ENCODE data around the gene C1orf232. TPM values are rescaled to one million over a fixed set of nuclear protein-coding genes. Genes with fewer than 3 reads are reported as not detected.

Gene C1orf232
- total RNA-seq, 1 donor from 2014 or later = not detected

DNA sequence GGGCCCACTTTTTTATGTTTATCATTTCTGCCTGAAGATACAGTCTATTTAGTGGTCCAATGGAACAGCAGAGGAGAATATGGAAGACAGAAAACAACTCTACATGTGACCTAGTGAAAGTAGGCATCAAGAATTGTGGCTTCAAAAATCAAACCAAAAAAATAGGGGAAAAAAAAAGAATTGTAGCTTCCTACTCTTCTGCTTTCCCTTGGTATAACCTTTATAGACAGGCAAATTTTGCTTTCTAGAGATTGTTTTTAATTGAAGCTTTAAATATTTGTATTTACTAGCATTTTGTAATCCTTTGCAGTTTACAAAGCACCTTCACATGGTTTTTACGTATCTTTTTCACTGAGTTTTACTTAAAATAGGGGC is 42.8 kb downstream of the C1orf232 start:
- Histone ChIP-seq H3F3A (ENCODE audit: low read depth) (peaks cover 3% of the 10 kb centered on the region), H4K20me1 (ENCODE audit: low read depth) (peaks cover 8% of the 10 kb centered on the region), H3K9ac (no peak overlapping the region), H3K79me2 (ENCODE audit: low read depth) (no peaks in the 10 kb centered on the region), H3K9me3 (ENCODE audit: low read depth) (no peaks in the 10 kb centered on the region), H3K27me3 (no peaks in the 10 kb centered on the region), H3K4me1 (no peaks in the 10 kb centered on the region), H2AFZ (replicated peaks) (no peak overlapping the region), H3K36me3 (no peaks in the 10 kb centered on the region), H3K4me2 (no peak overlapping the region), H3K4me3 (no peak overlapping the region), H3K27ac (no peak overlapping the region)
- H3K27me3 Mint-ChIP-seq (ENCODE audit: insufficient read depth, low read depth) = no peaks in the 10 kb centered on the region
- no peak overlapping the region for H3K4me3 Mint-ChIP-seq
- peaks cover 14% of the 10 kb centered on the region for H3K4me1 Mint-ChIP-seq
- no peaks in the 10 kb centered on the region for H3K9me3 Mint-ChIP-seq
- TF ChIP-seq EZH2phosphoT487 (IDR thresholded peaks at IDR 0.05) (no peak), EZH2 (IDR thresholded peaks at IDR 0.05) (no peak), CTCF (IDR thresholded peaks at IDR 0.05) (no peak)
- no peak for DNase-seq (ENCODE audit: low spot score)
- no peak overlapping the region for H3K27ac Mint-ChIP-seq
- peaks cover 4% of the 10 kb centered on the region for H3K36me3 Mint-ChIP-seq

GRCh38 chr1:26125382-26125781 is 43.4 kb downstream of the C1orf232 start:
- no peaks in the 10 kb centered on the region for H3K4me1 ChIP-seq
- Mint-ChIP-seq H3K4me1 (peaks cover 14% of the 10 kb centered on the region), H3K27ac (no peak overlapping the region), H3K4me3 (no peak overlapping the region), H3K27me3 (ENCODE audit: insufficient read depth, low read depth) (no peaks in the 10 kb centered on the region), H3K9me3 (no peaks in the 10 kb centered on the region), H3K36me3 (peaks cover 5% of the 10 kb centered on the region)
- no peak overlapping the region for H3K9ac ChIP-seq
- H2AFZ ChIP-seq (replicated peaks) = no peak overlapping the region
- peaks cover 8% of the 10 kb centered on the region for H4K20me1 ChIP-seq (ENCODE audit: low read depth)
- no peaks in the 10 kb centered on the region for H3K9me3 ChIP-seq (ENCODE audit: low read depth)
- no peak overlapping the region for H3K4me3 ChIP-seq
- DNase-seq (ENCODE audit: low spot score) = no peak
- H3F3A ChIP-seq (ENCODE audit: low read depth) = peaks cover 3% of the 10 kb centered on the region
- no peak overlapping the region for H3K4me2 ChIP-seq
- no peaks in the 10 kb centered on the region for H3K79me2 ChIP-seq (ENCODE audit: low read depth)
- H3K27ac ChIP-seq = no peak overlapping the region
- H3K27me3 ChIP-seq = no peaks in the 10 kb centered on the region
- TF ChIP-seq EZH2 (IDR thresholded peaks at IDR 0.05) (no peak), CTCF (IDR thresholded peaks at IDR 0.05) (no peak), EZH2phosphoT487 (IDR thresholded peaks at IDR 0.05) (no peak)
- H3K36me3 ChIP-seq = no peaks in the 10 kb centered on the region

DNA sequence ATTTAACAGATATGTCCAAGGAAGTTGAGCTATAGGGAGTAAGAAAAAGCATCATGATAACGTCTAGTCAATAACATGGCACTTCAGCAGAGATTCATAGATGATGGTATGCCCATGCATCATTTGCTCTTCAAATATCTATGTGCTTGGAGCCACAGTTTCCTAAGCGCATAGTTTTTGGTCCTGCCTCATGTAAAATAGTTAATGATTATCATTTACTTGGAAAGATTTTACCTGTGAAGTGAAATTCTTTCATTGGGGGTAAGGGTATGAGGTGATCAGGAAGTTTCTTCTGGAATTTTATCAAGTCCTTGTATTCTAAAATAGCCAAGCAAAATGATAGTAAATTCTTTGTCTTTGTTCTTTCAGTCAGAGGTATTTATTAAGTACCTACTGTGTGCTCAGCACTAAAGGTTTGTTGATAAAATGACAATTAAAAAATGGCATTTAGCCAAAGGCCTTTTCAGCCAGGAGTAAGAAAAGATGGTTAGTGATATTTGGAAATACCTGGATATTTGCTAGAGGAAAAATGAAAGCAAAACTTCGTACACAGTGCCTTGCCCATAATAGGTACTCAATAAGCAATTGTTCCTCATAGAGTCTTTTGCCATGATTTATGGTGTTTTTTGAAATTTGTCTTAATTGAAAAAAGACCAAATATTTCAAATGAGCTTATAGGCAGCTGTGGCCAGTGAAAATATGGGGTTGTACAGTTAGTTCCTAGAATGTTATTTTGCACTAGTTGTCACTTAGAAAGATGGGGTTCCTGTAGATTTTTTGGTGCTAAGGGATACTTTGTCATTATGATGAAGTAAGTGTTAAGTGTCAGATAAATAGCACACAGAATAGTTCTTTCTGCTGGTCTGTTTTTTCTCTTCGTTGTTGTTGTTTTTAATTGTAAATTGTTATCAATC is 44.1 kb downstream of the C1orf232 start:
- TF ChIP-seq EZH2 (IDR thresholded peaks at IDR 0.05) = no peak
- TF ChIP-seq CTCF (IDR thresholded peaks at IDR 0.05) = no peak
- no peak for TF ChIP-seq EZH2phosphoT487 (IDR thresholded peaks at IDR 0.05)
- Histone ChIP-seq H3K36me3 (no peaks in the 10 kb centered on the region), H4K20me1 (ENCODE audit: low read depth) (peaks cover 8% of the 10 kb centered on the region), H3K4me3 (no peak overlapping the region), H3K27ac (no peak overlapping the region), H3K4me1 (no peaks in the 10 kb centered on the region), H3K9me3 (ENCODE audit: low read depth) (no peaks in the 10 kb centered on the region), H3K4me2 (no peak overlapping the region), H3K27me3 (no peaks in the 10 kb centered on the region), H2AFZ (replicated peaks) (no peak overlapping the region), H3K79me2 (ENCODE audit: low read depth) (no peaks in the 10 kb centered on the region), H3F3A (ENCODE audit: low read depth) (peaks cover 3% of the 10 kb centered on the region), H3K9ac (no peak overlapping the region)
- H3K36me3 Mint-ChIP-seq = peaks cover 10% of the 10 kb centered on the region
- peaks cover 12% of the 10 kb centered on the region for H3K4me1 Mint-ChIP-seq
- H3K27me3 Mint-ChIP-seq (ENCODE audit: insufficient read depth, low read depth) = no peaks in the 10 kb centered on the region
- H3K4me3 Mint-ChIP-seq = no peak overlapping the region
- DNase-seq (ENCODE audit: low spot score) = no peak
- no peak overlapping the region for H3K27ac Mint-ChIP-seq
- no peaks in the 10 kb centered on the region for H3K9me3 Mint-ChIP-seq

Data from neural progenitor cell (in vitro differentiated cells).